Activated T-cell treated with anti-CD3 and anti-CD28 coated beads, Interleukin-2, amount 50 U/mL, for 48 hours (primary cell): ENCODE data around the gene PAQR8.

Source experiments
- DNase-seq, 2 experiments: peaks; one replicate each; pipeline ENCODE4 v3.0.0-alpha.2; 2020

PAQR8 gene

DNA sequence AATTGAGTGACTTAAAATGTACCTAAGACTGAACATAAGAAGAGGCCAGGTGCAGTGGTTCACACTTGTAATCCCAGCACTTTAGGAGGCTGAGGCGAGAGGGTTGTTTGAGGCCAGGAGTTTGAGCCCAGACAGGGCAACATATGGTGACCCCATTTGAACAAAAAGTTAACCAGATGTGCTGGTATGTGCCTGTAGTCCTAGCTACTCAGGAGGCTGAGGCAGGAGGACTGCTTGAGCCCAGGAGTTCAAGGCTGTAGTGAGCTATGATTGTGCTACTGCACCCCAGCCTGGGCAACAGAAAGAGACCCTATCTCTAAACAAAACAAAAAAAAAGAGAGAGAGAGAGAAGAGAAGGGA lies 10.1 kb upstream of the PAQR8 start:
- DNase-seq = no peak

DNA sequence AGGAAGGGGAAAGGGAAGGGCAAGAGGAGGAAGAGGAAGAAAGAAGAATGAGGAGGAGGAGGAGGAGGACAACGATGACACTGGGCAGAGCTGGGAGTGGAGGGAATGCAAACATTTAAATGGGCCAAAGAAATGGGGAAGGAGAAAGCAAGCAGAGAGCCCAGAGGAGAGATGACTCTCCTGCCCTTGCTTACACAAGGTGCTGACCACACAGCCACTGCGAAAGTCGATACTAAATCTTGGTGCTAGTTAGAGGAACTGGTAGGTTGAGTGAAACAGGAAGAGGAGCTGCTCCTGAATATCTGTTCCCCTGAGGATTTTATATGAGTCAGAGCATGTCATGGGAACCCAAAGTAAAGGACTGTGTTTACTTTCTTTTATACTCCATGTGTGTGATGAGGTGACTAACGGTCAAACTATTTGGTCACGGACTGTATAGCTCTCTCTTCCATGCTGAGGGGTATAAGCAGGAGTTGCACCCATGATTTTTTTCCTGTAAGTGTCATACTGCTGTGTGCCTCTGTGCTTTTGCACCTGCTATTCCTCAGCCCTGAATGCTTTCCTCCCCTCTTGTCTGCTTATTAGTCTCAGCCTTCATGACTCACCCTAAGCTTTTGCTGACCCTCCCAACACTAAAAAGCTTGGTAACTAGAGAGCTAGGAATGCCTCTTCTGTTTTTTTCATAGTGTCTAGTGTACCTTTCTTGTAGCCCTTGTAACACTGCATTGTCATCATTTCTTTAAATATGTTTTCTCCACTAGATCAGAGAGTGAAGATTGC lies 9.5 kb upstream of the PAQR8 start:
- DNase-seq = no peak

DNA sequence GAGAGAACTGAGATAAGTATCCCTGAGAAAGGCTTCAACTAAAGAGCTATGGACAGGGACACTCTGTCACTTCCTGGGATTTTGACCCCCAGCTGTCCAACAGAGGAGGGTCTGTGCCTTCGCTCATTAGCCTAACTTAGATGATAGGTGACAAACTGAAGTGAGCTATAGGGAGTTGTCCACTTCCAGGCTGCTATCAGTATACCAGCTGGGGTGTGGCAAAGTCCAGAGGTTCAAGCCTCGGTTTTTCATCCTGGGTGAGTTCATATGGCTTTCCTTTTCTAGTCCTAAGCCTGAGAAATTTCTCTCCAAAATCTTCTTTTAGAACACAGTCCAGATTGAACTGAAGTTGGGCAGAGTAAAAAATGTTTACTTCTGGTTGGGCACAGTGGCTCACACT lies 5.9 kb upstream of the PAQR8 start:
- no peak for DNase-seq

DNA sequence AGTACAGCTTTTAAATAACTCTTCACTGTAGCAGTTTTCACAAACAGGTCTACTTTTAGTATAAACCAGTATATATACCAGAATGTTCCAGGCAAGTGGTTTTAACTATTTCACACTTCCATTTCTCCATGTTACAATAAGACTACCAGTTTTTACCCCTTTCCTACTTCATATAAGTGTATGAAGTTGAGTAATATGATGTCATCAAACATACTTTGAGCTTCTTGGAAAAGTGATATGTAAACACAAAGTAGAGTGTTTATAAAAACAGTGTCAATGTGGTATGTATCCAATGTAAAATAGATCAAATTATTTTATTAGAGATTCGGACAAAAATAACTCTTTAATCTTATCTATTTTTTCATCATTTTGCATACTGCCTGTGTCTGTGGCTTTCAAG lies 2.5 kb upstream of the PAQR8 start:
- no peak for DNase-seq

DNA sequence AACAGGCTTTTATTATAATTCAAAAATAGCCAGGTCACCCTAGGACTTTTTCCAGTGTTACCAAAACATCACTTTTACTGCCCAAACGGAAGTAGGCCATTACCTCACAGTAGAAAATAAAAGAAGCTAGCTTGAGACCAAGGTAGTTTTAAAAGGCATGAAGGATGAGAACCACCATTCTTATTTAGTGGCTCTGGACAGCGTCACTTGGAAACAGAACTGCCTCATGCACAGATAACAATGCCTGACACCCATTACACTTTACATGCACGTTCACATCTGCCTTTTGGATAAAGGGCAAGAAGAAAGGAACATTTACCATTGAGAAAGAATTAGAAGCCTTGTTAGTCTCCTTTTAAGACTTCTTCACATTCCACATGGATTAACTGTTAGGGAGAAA lies 1.9 kb upstream of the PAQR8 start:
- DNase-seq = no peak

DNA sequence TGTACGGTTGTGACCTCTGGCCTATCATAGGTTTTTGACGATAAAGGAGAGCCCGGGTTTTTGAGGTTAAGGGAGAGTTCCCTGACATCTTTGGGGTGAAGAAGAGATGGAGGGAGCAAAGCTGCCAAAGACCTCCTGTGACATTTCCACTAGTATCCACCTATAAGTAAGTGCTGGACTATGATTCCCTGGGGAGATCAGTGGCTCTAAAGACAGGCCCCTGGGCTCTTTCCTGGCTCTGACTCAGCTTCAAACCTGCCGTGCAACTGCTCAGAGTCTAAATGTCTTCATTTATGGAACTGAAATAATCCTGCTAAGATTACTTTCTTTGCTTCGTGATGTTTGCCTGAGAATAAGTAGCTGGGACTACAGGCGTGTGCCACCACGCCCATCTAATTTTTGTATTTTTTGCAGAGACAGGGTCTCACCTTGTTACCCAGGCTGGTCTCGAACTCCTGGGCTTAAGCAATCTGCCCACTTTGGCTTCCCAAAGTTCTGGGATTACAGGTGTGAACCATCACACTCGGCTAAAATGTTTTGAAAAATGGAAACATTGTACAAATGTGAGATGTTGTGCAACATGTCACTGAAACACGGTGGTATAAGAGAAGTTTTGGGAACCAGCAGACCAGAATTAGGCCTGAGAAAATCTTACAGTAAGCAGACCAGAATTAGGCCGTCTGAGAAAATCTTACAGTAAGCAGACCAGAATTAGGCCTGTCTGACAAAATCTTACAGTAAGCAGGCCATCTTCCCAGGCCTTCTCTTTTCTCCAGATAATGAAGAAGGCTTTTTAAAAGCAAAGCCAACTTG lies 1.1 kb upstream of the PAQR8 start:
- no peak for DNase-seq

DNA sequence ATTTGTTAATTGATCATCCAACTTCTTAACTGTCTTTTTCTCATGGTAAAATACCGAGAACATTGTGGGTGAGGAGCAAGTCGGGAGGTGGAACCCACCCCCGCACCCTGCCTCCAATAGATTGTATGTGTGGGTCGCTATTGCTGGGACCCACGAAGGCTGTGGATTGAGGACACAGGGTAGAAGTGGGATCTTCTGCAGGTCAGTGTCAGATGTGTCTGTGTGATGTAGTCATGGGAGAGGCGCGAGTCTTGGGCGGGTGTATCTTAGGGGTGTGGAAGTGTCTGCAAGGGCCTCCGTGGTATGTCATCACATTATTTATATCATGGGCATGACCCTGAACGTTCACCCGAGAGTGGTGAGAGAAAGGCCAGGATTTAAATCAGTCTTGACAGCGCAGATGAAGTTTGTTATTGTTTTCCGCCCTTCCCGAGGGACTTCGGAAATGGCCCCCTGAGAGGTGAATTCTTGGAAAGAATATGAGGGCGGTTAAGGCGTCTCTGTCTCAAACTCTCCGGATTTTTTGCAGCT lies 472 bp upstream of the PAQR8 start:
- DNase-seq = no peak

DNA sequence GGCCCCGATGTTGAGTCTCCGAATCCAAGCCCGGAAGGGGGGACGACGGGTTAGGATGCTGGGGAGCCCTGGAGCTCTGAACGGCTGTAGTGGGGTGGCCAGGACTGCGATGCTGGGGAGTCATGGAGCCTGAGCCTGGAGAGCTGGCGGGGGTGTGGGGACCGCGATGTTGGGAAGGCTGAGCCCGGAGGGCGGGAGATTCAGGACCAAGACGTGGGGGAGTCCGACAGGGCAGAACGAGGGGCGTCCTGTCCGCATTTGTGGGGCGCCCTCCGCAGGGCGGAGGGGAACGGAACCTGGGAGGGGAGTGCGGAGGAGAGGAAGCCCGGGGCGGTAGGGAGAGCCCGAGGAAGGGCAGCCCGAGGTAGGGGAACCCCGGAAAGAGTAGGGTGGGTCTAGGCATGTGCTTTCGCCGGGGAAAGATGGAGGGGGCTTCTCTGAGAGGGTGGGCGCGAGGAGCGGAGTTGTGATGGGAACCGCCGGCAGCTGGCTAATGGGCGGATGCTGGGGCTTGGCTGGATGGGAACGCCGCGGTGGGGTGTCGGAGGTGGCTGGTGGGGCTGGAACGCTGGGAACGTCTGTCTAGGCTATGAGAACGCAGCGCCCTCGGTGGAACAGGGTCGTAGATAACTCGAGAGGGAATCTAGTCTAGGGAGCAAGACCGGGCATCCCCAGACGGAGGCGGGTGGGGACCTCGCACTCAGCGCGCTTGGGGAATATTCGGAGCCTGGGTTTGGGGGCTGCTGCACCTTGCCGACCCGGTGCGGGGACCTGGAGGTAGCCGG lies 684 bp downstream of the PAQR8 start:
- DNase-seq = no peak

DNA sequence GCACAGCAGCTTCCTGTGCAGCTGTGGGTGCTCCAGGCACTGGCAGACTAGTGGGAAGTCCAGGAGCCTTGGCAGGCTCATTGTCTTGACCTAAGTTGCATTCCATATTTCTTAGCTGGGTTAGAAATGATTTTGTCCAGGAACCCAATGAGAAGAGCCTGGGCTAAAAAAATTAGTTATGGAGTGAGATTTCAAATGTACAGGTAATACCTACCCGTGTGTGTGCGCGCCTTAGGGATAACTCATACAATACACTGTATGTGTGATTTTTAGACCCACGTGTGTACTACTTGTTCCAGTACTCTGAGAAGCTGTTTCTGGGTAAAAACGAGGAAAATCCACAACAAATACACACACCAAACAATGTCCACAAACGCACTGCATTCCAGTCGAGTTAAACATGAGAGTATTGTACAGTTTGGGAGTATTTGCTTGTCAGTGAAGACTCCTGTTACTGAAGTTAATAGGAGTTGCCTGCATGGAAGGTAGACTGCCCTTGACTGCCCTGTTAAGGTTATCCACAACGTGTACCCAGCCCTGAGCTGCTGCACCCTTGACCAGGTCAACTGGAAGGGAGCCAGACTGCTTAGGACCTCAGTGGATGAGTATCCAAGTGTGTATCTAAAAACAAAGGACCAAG lies 1.4 kb downstream of the PAQR8 start:
- DNase-seq = no peak

DNA sequence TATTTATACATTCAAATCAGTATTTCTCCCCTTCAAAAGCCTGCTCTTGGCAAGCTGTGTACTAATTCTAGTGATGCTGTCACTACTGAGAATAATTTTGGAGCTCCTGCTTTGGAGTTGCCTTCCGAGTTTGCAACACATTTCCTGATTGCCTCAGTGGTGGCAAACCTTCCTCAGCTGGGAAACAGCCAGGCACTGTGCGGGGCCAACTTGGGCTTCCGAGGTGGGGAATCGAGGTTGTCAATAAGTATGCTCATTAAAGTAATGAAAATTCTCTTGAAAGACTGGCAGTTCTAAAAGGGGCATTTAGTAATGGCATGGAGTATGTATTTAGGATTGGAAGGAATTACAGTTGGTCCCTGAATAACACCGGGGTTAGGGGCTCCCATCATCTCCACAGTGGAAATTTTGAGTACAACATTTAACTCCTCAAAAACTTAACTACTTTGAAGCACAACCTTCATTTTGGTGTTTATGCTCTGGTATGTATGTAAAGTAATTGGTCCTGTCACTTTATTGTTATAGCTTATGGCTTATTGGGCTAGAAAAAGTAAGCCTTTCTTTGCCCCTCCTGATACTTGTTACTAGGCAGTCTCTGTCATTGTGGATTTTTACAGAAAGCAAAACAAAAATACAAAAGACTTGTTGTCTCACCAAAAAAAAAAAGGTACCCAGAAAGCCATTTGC lies 2.7 kb downstream of the PAQR8 start:
- DNase-seq = no peak

DNA sequence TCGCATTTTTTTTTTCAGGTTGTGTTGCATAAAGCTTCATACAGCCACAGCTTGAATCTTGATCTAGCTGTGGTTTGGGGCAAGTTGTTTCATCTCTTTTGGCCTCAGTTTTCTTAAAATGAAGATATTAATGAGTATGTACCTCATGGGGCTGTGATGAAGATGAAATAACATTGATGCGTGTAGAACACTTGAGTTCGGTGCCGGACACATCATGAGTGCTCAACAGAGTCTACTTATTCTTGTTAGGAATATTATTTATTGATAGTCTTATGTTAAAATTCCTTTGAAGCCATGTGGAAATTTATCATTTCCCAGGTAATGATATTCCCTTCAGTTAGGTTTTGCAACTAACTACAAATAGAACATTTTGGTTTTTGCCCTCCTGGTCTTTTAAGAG lies 3.4 kb downstream of the PAQR8 start:
- no peak for DNase-seq

DNA sequence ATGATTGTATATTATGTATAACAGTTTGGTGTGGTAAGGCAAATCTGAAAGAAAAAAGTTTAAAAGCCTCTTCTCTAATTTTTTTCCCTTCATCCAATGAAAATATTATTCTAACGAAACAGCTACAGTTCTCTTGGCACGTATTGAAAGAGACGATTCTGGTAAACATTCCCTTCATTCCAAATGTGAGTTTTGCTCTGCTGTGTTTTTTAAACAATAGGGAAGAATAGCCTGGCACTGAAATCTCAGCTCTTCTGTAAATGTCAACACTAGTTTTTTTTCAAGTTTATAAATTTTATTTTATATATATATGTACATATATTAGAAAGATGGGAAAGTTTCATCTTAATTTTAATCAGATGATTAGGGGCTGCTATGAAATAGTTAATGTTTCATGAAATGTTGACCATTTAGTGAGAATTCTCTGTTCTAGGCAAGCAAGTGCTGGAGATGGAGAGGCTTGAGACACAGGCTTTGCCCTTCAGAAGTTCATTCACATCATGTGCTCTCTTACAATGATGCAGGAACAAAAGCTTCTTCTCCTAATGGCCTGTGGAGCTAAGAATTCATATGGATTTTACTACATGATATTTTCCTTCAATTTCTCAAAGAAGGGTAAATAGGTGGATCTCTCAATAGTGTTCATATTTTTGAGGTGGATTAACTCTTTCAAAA lies 4.1 kb downstream of the PAQR8 start:
- DNase-seq = no peak

DNA sequence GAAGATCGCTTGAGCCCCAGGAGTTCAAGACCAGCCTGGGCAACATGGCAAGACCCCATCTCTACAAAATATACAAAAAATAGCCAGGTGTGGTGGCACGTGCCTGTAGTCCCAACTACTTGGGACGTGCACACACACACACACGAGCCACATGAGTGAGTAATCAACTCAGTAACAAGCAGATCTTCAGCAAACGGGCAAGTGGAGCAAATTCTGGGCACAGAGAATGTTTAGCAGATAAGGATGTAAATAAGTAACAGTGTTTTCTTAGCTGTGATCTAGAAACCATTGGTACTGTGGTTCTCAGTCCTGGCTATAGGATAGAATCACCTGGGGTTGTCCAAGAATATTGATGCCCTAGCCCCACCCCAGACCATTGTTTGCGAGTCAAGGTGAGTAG lies 6.1 kb downstream of the PAQR8 start:
- DNase-seq = no peak

DNA sequence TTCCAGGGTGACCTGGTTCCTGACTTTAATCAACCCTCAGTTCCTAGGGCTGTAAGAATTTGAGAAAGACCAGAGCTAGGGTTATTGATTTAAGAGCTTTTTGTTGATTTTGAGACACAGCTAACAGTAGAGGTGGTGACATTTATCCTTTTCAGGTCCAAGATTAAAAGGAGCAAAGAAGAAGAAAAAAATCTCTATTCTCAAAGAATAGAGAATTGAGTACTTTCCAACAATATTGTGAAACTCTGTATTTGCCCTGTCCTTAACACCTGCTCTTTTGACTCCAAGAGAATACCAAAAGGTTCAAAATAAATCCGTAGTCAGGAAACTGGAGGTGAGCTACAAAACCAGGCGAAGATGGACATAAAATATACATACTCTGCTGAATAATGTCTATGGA lies 7.3 kb downstream of the PAQR8 start:
- DNase-seq = no peak

DNA sequence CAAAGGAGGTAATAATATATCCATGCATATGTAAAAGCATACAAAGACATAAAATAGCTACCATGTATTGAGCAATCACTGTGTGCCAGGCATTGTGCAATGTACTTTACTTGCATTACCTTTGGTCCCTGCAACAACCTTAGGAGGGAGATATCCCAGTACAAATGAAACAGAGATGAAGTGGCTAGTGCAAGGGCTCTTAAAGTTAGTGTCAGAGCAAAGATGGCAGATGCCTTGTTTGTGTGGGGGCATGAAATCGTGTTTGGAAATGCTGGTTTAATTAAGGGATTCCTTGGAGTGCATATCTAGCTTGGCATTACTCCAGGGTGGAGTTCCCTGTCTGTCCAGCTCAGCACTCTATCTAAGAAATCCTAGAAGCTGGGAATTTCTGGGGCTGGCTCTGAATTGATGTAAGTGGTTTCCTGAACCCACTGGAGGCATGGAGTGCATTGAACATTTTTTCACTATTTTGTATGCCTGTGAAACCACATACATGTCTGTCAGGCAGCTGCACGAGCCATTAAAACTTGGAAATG lies 9.8 kb downstream of the PAQR8 start:
- DNase-seq = no peak

DNA sequence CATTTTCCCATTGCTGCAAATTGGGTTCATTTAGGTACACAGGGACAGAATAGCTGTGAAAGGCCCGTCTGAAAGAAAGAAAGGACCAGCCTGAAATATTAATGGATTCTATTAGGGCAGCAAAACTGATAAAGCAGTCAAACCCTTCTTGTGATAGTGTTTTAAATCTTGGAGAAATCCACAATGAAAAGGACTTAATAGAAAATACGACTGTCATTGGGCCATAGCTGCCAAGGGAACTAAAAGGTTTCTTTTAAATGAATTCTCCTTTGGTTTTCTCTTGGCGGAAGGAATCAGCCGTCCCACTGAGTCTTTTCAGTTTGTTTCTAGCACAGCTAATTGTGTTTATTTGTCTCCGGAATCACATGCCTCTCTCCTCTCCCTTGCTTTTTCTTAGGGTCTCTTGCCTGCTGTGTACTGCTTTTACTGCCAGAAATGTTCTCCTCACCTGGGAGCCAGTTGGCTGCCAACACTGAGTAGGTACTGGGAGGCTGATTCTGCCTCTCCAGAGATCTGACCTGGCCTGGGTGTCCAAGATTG lies 11.3 kb downstream of the PAQR8 start:
- no peak for DNase-seq

DNA sequence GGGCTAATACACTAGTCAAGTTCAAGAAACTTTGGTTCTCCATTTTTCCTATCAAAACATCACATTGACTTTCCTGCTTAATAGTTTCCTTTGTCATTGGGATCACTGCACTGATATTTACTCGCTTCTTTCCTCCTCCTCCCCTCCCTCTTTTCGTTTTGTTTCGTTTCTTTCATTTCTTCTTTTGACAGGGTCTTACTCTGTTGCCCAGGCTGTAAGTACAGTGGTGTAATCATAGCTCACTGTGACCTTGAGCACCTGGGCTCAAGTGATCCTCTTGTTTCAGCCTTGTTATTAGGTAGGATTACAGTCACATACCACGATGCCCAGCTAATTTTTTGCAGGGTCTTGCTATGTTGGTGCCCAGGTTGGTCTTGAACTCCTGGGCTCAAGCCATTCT lies 12.3 kb downstream of the PAQR8 start:
- no peak for DNase-seq

DNA sequence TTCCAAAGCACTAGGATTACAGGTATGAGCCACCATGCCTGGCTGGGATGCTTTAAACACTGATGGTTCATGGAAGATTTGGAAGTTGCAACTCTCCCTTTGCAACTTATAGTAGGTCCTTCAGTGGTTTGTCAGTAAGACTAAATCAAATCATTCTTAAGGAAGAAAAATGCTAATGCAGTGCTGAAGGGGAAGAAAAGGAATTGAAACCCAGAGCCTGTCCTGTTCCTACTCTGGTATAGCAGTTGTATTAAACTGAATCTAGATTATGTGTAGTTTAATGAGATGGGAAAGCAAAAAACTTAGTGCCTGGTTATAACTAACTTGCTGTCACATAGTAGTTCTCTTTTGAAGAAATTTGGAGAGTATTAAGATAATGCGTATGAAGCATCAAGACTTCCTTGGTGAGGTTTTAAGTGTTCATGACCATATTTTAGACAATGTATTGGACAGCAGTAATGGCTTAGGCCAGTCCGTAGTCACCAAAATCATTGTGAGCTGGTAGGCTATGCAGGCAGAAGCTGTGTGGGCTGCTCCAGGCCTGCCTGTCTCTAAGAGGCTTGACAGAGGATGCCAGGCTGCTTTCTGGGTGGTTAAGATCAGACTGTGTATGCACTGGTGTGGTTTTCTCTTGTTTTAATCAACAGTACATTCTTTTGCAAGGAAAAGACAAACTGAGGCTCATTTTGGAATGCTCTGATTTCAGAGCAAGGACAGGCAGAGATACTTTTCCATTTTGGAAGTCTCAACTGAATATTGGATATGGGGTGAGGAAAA lies 14.0 kb downstream of the PAQR8 start:
- no peak for DNase-seq

DNA sequence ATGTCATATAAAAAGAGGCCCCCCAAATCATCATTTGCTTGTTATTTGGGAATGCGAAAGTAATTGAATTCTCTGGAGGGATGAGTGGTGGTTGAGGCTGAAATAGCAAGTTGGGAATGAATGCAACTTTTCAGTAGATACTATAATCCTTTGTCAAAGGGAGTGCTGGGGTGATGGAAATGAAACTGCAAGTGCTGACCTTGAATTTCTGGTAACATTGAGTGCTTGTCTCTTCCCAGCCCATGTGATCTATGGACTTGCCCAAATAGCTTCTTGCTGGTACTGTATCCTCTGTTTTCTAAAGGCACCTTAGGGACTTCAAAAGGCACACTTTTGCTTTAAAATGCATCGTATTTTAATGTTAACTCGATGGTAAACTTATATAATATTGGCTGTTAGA lies 14.8 kb downstream of the PAQR8 start:
- DNase-seq = no peak

DNA sequence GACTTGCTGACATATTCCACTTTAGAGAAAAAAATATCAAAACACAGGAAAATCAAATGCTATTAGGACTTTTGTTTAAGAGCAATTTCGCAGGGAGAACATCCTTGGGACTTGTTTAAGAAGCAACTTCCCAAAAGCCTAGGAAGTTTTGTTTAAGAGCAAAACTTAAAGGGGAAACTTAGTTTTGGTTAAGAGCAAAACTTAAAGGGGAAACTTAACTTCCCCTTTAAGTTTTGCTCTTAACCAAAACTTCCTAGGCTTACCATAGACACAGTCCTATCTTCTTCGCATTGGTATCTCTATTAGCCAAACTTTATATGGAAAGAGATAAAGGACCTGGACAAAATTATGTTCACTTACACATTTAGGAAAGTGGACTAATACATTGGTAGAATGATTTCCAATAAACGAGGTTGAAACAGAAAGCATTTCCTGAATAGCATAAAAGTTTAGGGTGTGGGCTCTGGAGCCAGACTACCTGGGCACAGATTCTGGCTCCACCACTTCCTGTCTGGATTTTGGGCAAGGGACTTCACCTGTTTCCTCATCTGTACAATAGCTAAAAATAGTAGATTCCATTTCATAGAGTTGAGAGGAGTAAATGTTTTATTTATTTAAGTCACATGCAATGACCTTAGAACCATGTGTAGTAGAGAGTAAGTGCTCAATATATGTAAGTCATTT lies 15.7 kb downstream of the PAQR8 start:
- no peak for DNase-seq
